HG02885 (cell line): ENCODE measurements around the gene GUCA2B.

ENCODE experiments used
- ATAC-seq: cut with Tn5 transposase; IDR thresholded peaks from one replicate; pipeline ENCODE4 v1.9.1; 2021; ENCODE audit warnings: mild to moderate bottlenecking; ENCODE audit not compliant: unreplicated experiment, poor library complexity

Gene GUCA2B

DNA sequence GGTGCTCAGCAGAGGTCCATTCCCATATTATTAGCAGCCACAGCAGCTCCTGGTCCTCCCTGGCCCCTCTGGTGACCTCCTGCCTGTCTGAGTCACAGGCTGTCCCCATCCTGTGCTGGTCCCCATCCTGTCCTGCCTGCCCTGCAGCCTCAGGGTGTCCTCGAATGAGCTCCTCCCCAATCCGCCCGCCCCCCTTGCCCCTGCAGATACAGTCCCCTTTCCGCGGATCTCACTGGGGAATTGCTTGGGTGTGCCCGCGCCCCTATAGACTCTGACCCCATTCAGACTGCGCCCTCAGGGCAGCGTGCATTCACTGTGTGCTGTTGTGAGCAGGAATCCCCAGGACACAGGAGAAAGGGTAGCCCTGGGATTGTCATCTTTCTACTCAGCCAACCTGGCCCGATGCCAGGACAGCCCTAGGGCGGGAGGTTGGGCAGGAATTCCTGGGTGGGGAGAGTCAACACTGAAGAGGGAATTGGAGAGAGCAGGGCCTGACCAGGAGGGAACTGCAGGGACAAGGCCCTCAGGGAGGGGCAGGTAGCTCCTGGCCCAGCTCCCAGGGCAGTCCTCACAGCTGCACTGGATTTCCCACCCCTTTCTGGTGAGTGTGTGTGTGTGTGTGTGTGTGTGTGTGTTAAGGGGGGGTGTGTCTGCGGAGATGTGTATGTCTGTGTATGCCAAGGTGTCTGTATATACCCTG is 12.5 kb downstream of the GUCA2B start:
- no peak for ATAC-seq

GRCh38 chr1:42167611-42168390 is 14.6 kb downstream of the GUCA2B start:
- no peak for ATAC-seq

DNA sequence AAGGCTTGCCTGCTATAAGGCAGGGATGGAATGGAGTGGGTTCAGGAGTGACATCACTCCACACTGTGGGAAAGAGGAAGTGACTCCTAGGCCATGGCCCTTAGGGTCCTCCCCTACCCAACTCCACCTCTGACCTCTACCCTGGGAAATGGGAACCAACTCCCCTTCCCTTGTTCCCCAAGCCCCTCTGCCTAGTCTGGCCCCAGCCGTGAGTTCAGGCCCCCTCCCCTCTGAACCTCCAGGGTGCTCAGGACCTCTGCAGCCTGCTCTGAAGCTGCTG is 15.1 kb downstream of the GUCA2B start:
- ATAC-seq: no peak

- no peak for ATAC-seq
Observed at GRCh38 chr1:42168763-42169162, 15.6 kb downstream of the GUCA2B start.

DNA sequence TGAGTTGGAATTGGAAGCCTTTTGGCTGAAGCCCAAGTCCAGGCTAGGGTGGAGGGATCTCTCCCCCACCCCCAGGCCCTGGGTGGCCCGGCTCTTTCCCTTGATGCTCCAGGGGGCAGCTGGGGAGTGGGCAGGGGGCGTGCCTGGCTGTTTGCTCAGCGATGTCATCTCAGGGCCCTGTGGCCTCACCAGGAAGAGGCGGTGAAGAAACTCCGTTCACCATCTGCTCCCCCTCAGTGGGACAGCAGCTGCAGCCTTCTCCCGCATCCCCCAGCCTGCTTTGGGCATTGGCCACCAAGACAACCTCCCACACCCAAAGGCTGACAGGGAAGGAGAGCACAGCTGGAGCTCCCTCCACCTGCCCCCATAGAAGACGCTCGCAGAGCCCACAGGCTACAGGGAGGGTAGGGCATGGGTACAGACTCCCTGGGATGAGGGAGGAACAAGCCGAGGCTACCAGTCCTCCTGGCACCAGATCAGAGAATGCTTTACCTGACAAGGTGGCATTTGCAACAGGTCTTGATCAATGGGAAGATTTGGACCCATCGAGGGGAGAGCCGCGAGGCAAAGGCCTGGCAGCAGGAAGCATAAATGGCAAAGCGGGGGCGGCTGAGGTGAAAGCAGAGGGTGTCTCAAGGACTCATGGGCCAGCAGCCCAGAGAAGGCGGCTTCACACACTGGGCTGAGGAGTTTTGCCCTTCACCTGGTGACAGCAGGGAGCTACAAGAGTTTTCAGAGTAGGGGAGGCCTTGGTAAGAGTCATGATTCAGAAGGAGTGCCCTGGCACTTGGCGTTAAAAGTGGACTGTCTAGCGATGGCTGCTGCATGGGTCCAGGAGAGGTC is 17.8 kb downstream of the GUCA2B start:
- ATAC-seq: no peak

DNA sequence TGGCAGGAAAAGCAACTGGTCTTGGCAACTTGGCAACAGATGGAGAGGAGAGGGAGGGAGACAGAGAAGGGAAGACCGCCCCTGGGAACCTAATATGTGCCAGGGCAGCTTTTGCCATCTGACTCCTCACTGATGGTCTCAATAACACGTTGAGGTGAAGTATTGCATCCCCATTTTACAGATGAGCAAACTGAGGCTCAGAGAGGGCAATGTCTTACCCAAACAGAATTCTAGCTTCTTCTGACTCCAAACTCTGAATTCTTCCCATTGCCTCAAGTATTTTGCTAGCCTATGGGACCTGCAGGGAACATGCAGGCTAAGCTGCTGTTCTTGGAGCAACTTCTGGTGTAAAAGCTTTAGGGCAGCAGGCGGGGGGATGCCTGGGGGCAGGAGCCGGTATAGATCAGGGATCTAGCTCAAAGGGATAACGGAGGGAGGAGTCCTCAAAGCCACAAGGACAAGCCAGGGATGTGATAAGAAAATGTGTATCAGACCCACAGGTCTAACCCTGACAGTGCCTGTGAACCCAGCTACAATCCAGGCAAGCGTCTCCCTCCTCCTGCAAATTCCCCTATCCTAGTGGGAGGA is 18.6 kb downstream of the GUCA2B start:
- no peak for ATAC-seq

- ATAC-seq: no peak
Observed at GRCh38 chr1:42172381-42173133, 19.3 kb downstream of the GUCA2B start.

DNA sequence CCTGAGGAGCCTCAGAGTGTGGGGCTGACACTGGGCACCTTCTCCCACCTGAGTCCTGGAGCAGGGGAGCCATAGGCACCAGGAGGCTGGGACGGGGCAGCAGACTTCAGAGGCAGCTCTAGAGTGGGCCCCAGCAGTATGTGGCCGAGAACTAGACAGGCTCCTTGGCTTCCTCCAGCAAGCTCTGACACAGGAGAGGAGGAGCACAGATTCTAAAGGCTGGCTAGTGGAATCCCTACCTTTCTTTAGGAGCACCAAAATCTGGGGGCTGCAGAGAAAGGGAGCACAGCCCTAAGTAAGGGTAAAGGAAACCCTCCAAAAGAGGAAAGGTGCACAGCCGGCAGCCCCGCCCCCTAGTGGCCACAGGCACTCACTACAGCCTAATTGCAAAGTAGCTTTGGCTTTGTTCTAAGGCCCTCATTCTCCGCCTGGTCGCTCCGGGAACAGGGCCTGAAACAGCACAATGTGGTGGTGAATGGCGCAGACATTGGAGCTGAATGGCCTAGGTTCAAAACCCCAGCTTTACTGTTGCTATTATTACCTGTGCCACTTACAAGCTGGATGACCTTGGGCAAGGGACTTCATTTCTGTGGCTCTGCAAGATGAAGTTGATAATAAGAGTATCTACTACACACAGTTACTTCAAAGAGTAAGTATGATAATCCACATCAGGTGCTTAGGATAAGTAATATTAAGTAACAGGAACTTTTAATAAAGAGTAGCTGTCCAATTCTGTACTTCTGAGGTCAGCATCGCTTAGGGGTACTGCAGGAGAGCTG is 20.1 kb downstream of the GUCA2B start:
- no peak for ATAC-seq

- ATAC-seq: no peak
Observed at GRCh38 chr1:42173961-42174735, 20.9 kb downstream of the GUCA2B start.

- no peak for ATAC-seq
Observed at GRCh38 chr1:42175314-42176054, 22.3 kb downstream of the GUCA2B start.

DNA sequence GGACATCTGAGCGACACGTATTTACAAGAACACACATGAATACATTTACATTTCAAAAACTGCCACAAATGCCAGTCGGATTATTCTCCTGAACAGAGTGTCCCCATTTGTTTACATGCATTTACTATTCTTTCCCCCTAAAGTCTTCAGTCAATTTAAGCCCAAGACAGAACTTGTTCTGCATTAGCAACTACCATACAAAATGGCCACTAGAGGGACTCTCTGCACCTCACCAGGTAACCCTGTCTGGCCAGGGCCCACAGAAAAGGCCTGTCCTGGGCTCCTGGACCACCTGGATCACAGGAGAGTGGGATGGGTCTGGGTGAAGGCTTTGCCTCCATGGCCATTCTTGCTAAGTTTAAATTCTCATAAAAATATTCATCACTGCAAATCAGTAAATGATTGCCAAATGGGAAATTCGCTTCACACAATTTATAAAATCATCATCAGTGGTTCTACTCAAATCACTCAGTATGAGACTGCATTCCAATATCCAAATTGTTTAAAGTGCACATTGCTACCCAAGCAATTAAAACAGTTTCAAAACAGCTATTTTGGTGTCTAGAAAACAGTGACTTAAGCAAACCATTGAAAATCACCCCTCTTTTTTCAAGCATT is 23.8 kb downstream of the GUCA2B start:
- ATAC-seq: no peak

- no peak for ATAC-seq
Observed at GRCh38 chr1:42177541-42177981, 24.4 kb downstream of the GUCA2B start.

DNA sequence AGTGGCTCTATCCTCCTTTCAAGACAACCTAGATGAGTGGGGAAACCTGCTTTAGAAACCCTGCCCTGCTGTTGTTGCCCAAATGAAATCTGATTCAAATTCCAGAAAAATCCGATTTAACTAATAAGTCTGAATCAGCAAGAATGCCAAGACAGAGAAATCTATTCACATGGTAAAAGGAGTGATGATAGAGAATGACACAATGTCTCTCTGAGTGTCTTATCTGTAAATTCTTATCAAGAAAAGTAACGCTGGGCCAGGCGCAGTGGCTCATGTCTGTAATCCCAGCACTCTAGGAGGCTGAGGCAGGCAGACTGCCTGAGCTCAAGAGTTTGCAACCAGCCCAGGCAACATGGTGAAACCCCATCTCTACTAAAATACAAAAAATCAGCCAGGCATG is 25.0 kb downstream of the GUCA2B start:
- no peak for ATAC-seq

GRCh38 chr1:42179275-42179674 is 26.1 kb downstream of the GUCA2B start:
- no peak for ATAC-seq

DNA sequence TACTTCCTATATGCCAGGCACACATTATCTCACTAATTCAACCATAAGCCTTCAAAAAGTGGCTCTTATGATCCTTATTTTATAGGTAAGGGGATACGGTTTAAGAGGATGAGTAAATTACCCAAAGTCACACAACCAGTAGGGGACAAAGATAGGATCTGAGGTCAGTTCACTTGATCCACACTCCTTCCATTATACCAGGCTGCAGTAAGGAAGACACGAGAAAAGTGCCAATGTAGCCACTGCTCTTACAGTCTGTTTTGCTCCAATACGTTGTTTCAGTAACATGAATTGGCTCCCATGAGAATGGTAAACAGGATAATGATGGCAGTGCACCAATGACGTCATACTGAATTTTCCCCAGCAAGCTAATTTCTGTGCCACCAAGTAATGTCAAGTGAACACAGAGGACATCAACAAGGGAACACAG is 26.7 kb downstream of the GUCA2B start:
- no peak for ATAC-seq

DNA sequence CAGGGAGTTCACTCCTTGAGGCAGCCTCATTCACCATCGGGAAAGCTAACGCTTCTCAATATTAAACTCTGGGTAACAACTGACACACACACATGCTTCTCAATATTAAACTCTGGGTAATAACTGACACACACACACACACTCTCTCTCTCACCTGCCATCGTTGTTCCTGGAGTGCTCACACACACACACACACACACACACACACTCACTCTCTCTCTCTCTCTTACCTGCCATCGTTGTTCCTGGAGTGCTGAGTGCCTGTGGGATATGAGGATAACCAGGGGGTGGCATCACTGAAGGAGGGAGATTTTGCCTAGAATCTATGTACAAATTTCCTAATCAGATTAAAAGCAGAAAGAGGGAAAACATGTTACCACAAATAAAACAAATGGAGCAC is 28.5 kb downstream of the GUCA2B start:
- ATAC-seq: no peak

DNA sequence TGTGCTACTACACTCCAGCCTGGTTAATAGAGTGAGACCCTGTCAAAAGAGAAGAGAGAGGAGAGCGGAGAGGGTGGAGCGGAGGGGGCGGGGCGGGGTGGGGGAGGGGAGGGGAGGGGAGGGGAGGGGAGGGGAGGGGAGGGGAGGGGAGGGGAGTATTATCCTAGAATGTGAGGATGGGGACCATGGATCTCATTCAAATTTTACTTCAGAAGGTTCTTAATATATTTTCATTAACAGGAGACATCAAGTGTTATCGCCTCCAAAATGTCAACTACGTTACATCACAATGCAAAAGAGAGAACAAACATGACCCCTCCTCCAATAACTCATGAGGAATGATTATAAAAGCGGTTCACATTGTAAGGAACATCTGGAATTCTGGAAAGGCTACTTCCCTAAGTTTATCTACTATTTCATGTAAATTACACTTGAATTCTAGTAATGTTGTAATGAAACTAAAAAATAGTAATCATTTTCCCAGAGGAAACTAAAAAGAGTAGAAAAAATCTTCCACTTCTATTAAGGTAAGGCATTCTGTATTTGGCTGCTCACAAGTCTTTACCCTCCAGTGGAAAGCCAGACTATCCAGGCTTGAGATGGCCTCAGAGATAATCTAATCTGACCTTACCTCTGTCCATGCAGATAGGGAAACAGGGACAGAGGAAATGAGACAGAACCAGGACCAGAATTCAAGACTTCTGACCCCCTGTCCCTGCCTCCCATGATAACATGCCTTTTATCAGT is 30.2 kb downstream of the GUCA2B start:
- ATAC-seq: no peak
